Activated T-cell treated with anti-CD3 and anti-CD28 coated beads, Interleukin-2, amount 50 U/mL, for 72 hours (primary cell): Measurements from ENCODE around the gene MYL12A. TPM values are rescaled to one million over a fixed set of nuclear protein-coding genes. Genes with fewer than 3 reads are reported as not detected.

Experiments used
- ATAC-seq, 2 donors: fragments of 150-1000 bp; cut with Tn5 transposase; replicated peaks in 1 of 2; 2 replicates each; pipeline ENCODE4 v1.10.0; 2021; ENCODE audit warnings: moderate library complexity in 2 of 2, mild to moderate bottlenecking in 1 of 2
- DNase-seq, 2 donors: peaks; one replicate each; pipeline ENCODE4 v3.0.0; 2021 to 2022; ENCODE audit warnings: mixed read lengths in 1 of 2
- H3K27ac Mint-ChIP-seq: one replicate; pipeline ENCODE4 v1.8.0; 2022; ENCODE audit warnings: mild to moderate bottlenecking, moderate library complexity, mixed read lengths
- H3K27me3 Mint-ChIP-seq: one replicate; pipeline ENCODE4 v1.8.0; 2022; ENCODE audit warnings: low read depth, mixed read lengths
- H3K36me3 Mint-ChIP-seq, 2 donors: one replicate each; pipeline ENCODE4 v1.8.0; 2022; ENCODE audit warnings: mixed read lengths in 2 of 2, mild to moderate bottlenecking in 1 of 2; ENCODE audit not compliant: insufficient read depth in 2 of 2
- H3K4me1 Mint-ChIP-seq: one replicate; pipeline ENCODE4 v1.8.0; 2022; ENCODE audit warnings: low read depth, mixed read lengths
- H3K4me3 Mint-ChIP-seq, 2 donors: one replicate each; pipeline ENCODE4 v1.8.0; 2022; ENCODE audit warnings: mild to moderate bottlenecking in 2 of 2, mixed read lengths in 2 of 2, moderate library complexity in 2 of 2
- H3K9me3 Mint-ChIP-seq, 2 donors: one replicate each; pipeline ENCODE4 v1.8.0; 2022; ENCODE audit warnings: mixed read lengths in 2 of 2
- total RNA-seq, 2 donors: library from RNA; stranded (reverse); gene quantifications; one replicate each; pipeline ENCODE4 v1.2.3, GENCODE V29; 2022

The MYL12A gene
- total RNA-seq, 2 donors from 2014 or later: 425 to 483 TPM

DNA sequence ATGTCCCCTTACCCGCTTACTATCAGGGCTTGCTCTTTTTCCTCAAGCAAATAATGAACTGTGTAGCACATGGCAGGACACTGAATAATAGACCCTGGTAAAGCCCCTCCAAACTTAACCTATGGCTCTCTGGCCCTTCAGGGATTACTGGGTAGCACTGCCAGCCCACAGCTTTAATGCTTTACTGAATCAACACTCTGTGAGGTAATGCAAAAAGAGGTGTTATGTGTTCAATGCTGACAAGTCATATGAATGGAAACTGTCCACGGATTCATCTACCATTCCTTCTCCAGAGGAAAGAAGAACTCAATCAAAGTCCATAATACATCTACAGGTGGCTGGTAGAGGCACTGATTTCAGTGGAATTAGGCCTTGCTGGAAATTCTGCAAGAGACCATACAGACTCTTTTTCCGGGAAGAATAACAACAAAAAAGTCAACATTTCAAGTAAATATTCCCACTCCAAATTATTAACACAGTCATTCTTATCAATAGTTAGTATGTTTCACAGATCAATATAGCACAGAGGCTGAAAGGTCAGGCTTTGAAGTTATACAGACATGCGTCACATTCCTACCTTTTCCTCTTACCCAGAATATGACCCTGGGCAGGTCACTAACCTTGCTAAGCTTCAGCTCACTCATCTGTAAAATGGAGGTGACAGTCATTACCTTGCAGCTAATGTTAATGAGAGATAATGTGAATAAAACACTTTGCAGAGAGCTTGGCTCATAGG lies 14.0 kb upstream of the MYL12A start:
- no peak overlapping the region for H3K27ac Mint-ChIP-seq
- DNase-seq: no peak
- no peaks in the 10 kb centered on the region for H3K9me3 Mint-ChIP-seq
- no peaks in the 10 kb centered on the region for H3K36me3 Mint-ChIP-seq
- H3K4me3 Mint-ChIP-seq: no peak overlapping the region
- no peak for ATAC-seq
- no peaks in the 10 kb centered on the region for H3K27me3 Mint-ChIP-seq
- H3K4me1 Mint-ChIP-seq: peaks cover 4% of the 10 kb centered on the region

DNA sequence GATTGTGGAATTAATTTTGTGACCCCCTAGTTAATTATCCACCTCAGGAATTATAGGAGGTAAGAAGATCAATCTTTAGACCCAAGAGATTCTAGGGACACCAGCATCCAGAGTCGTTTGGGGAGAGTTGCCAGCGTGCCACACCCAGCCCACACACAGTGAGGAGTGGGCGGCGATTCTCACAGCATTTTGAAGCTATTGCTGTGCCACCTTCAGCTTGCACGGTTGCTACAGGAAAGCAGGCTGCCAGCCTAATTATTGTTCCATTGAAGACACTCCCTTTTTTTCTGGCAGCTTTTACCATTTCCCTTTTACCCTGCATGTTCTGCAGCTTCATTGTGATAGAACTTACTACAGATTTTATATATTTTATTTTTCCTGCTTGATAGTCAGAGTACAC lies 13.1 kb upstream of the MYL12A start:
- Mint-ChIP-seq H3K9me3 (no peaks in the 10 kb centered on the region), H3K36me3 (no peaks in the 10 kb centered on the region), H3K4me3 (no peak overlapping the region), H3K27me3 (no peaks in the 10 kb centered on the region), H3K4me1 (no peaks in the 10 kb centered on the region), H3K27ac (no peak overlapping the region)
- ATAC-seq (no peak), DNase-seq (no peak)

DNA sequence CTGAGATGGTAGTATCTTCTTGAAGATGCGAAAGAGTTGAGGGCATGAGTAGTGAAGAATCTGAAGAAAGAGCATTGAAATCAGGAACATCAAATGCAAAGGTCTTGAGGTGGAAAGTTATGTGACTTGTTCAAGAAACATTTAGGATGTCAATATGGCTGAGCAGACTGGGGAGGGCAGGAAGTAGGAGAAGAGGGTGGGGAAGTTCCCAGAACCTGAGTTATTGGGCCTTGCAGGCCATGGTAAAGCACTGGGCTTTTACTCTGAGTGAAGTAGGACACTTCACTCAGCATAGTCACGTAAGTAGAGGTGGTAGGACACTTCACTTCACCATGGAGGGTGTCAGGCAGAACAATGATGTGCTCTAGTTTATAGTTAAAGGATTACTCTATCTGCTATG lies 11.8 kb upstream of the MYL12A start:
- Mint-ChIP-seq H3K4me3 (no peak overlapping the region), H3K9me3 (peaks cover 0 to 5% of the 10 kb centered on the region in 2 donors), H3K27me3 (no peaks in the 10 kb centered on the region), H3K36me3 (peaks cover 4 to 5% of the 10 kb centered on the region in 2 donors), H3K27ac (no peak overlapping the region), H3K4me1 (no peaks in the 10 kb centered on the region)
- ATAC-seq (no peak), DNase-seq (no peak)

DNA sequence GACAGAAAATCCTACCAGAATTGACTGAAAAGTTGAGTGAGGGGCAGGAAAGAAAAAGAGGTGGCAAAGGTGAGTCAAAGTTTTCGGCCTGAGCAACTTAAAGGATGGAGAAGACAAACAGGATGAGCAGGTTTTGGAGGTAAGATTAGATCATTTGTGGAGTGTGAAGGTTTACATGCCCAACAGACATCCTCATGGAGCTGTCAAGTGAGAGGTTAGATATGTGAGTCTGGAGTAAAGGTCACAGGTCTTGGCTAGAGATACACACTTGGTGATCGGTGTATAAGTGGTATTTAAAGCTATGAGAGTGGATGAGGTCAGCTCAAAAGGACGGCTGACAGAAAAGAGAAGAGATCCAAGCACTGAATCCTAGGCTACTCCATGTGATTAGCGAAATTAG lies 11.1 kb upstream of the MYL12A start:
- DNase-seq: no peak
- Mint-ChIP-seq H3K9me3 (peaks cover 0 to 6% of the 10 kb centered on the region in 2 donors), H3K36me3 (peaks cover 6% of the 10 kb centered on the region in 2 donors), H3K4me1 (no peaks in the 10 kb centered on the region), H3K27me3 (no peaks in the 10 kb centered on the region), H3K27ac (no peak overlapping the region), H3K4me3 (no peak overlapping the region)
- ATAC-seq: no peak

DNA sequence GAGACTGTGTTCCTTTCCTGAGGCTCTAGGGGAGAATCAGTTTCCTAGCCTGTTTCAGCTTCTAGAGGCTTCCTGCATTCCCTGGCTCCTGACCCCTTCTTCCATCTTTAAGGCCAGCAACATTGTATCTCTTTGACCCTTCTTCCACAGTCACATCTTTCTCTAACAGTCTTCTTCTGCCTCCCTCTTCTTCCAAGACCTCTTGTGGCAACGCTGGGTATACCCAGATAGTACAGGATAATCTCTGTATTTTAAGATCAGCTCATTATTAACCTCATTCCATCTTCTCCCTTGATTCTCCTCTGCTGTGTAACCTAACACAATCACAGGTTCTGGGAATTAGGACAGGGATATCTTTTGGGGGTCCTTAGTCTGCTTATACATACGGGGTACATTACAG lies 8.9 kb upstream of the MYL12A start:
- H3K9me3 Mint-ChIP-seq: peaks cover 4 to 10% of the 10 kb centered on the region in 2 donors
- no peaks in the 10 kb centered on the region for H3K27me3 Mint-ChIP-seq
- DNase-seq: no peak
- no peak overlapping the region for H3K4me3 Mint-ChIP-seq
- no peaks in the 10 kb centered on the region for H3K4me1 Mint-ChIP-seq
- H3K36me3 Mint-ChIP-seq: peaks cover 12 to 14% of the 10 kb centered on the region in 2 donors
- peak in 1 of 2 donors; percentile 26 for ATAC-seq
- H3K27ac Mint-ChIP-seq: no peak overlapping the region

DNA sequence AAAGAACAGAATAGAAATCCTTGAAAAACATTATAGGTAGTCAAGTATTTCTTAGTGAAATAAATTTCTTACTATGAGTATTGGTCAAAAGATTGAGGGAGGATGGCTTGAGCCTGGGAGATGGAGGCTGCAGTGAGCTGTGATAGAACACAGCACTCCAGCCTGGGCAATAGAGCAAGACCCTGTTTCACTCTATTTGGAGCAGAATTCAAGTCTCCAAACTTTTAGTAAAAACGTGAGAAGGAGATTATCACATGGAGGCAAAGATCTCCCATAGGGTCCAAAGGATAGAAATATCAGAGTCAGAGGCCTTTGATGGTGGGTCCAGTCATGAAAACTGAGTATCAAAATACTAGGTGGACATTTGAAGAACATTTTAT lies 2.4 kb upstream of the MYL12A start:
- Mint-ChIP-seq H3K36me3 (peaks cover 18 to 27% of the 10 kb centered on the region in 2 donors), H3K27me3 (no peaks in the 10 kb centered on the region), H3K27ac (peak overlapping the region; percentile 79), H3K9me3 (peaks cover 4 to 10% of the 10 kb centered on the region in 2 donors), H3K4me1 (peaks cover 30% of the 10 kb centered on the region), H3K4me3 (peak overlapping the region; percentile 87 to 92)
- ATAC-seq: no peak
- no peak for DNase-seq

DNA sequence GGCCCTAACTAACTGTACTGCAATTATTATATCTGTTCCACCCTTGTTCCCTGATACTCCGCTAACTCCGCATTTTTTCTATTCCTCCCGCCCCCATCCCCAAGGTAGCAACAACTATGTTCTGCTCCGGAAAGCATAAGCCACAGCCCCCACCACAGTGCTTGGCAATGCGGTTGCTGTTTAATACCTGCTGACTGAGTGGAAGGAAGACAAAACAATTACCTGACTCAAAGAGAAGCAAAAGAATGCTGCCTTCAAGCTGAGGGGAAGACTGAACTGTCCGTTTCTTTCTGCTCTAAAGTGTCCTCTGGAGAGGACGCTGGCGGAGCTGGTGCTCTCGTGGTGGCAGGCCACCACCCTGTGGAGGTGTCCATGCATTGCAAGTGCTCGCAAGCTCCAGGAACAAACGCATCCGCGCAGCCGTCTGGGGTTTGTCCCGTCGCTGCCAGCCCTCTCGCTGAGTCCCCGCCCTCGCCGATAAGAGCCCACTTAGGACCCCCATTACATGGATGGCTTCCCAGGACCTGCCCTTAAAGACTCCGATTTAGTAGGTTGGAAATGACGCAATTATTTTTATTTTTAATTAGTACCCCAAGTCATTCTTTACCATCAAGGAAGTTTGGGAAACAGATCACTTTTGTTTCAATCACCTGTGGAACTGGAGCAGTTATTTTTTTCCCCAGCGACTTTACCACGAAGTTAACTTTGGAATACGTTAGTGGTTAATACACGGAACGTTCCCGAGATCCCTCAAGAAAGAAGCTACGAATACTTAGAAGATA lies 1.6 kb upstream of the MYL12A start:
- Mint-ChIP-seq H3K36me3 (peaks cover 14 to 26% of the 10 kb centered on the region in 2 donors), H3K27ac (peak overlapping the region; percentile 80), H3K27me3 (no peaks in the 10 kb centered on the region), H3K4me3 (peak overlapping the region; percentile 87 to 92), H3K4me1 (peaks cover 38% of the 10 kb centered on the region), H3K9me3 (peaks cover 4 to 5% of the 10 kb centered on the region in 2 donors)
- ATAC-seq (peak; percentile 59 to 68), DNase-seq (peak; percentile 85 to 88)

DNA sequence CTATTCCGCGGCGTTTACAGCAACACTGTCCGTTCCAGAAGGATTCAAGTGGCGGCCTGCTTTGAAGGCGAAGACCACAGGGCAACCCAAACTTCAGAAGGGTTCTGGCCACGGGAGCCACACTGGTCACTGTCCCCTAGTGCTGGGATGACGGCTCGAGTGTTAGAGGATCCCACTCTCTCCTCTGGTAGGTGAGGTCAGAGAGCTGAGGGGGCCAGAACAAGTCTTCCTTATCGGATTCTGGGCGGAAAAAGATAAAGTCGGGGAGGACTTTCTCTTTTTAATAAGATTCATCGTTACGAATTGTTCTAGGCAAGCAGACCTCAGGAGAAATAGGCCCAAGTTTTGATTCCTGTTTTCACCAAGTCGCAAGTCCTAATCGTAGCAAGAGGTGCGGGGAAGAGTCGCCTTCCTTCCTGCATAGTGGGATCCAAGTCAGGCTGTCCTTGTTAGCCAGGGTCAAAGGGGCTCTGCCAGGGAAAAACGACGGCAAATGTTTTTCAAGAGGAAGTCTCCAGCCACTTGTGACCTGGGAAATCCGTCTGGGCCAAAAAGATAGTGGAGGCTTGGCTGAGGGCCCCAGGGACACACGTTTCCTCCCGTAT lies 864 bp upstream of the MYL12A start:
- H3K4me3 Mint-ChIP-seq: peak overlapping the region; percentile 87 to 92

DNA sequence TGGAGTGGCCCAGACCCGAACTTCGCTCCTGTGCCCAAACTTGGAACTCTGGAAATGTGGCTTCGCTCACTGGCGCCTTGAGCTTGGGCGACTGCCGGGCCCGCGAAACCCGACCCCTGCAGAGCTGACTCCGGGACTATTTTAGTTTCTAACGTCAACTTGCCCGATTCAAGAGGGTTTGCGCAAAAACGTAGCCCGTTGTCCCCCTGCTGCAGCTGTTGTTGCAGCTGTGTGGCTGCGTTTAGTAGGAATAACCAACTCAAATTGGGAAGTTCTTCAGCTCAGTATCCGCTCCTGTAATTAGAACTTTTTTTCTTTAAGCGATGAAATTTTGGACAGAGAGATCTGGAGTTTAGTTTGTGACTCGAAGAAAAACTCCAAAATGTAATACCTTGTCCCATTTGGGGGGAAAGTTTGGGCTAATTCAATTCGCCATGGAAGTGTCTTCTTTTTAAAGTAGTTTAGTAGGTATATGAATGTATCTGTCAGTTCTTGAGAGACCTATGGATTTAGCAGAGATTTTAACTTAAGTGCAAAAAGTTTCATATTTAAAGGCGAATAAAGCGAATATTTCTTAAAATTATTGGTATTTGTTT lies 559 bp downstream of the MYL12A start:
- H3K4me3 Mint-ChIP-seq: peak overlapping the region; percentile 87 to 92
- peaks cover 8 to 23% of the 10 kb centered on the region in 2 donors for H3K36me3 Mint-ChIP-seq
- H3K4me1 Mint-ChIP-seq: peaks cover 57% of the 10 kb centered on the region
- peak overlapping the region; percentile 79 for H3K27ac Mint-ChIP-seq
- H3K9me3 Mint-ChIP-seq: no peaks in the 10 kb centered on the region
- no peaks in the 10 kb centered on the region for H3K27me3 Mint-ChIP-seq
- ATAC-seq: no peak
- no peak for DNase-seq

More for the DNA sequence above, 864 bp upstream of the MYL12A start:
- Mint-ChIP-seq H3K27me3 (no peaks in the 10 kb centered on the region), H3K27ac (peak overlapping the region; percentile 80), H3K9me3 (peaks cover 4 to 5% of the 10 kb centered on the region in 2 donors), H3K36me3 (peaks cover 14 to 25% of the 10 kb centered on the region in 2 donors), H3K4me1 (peaks cover 43% of the 10 kb centered on the region)
- ATAC-seq: no peak
- DNase-seq: peak; percentile 34 to 37

DNA sequence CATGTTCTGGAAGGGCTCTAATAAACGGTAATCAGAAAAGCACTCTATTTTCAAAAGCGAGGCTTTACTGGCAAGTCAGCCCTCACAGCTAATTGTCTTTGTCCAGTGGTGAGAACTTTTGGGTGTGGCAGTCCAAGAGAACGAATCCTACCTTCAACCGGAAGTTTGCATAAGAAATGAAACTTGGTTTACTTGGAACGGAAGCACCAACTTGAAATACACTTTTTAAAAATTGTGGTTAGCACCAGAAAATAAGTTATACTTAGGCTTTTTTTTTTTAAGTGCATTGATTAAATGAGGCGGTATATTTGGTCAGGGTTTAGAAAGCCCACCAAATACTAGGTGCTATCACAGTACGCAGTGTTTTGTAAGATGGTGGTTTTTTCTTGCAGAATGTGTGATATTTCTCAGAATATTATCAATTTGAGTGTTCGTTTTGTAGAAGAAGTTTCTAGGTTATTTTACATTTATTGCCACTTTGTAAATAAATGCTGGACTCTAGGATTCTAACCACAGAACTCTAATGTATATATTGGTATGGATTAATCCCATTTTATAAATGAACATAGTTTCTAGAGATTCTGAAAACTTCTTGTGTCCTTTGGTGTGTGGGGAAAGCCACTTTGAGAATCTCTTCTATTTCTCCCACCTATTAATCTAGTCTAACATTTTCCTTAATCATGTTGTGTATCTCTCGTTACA lies 1.2 kb downstream of the MYL12A start:
- Mint-ChIP-seq H3K27ac (peak overlapping the region; percentile 79), H3K36me3 (peaks cover 12 to 29% of the 10 kb centered on the region in 2 donors), H3K9me3 (no peaks in the 10 kb centered on the region), H3K4me3 (peak overlapping the region; percentile 87 to 92), H3K27me3 (no peaks in the 10 kb centered on the region), H3K4me1 (peaks cover 64% of the 10 kb centered on the region)
- ATAC-seq (no peak), DNase-seq (peak in 1 of 2 donors; percentile 27)

DNA sequence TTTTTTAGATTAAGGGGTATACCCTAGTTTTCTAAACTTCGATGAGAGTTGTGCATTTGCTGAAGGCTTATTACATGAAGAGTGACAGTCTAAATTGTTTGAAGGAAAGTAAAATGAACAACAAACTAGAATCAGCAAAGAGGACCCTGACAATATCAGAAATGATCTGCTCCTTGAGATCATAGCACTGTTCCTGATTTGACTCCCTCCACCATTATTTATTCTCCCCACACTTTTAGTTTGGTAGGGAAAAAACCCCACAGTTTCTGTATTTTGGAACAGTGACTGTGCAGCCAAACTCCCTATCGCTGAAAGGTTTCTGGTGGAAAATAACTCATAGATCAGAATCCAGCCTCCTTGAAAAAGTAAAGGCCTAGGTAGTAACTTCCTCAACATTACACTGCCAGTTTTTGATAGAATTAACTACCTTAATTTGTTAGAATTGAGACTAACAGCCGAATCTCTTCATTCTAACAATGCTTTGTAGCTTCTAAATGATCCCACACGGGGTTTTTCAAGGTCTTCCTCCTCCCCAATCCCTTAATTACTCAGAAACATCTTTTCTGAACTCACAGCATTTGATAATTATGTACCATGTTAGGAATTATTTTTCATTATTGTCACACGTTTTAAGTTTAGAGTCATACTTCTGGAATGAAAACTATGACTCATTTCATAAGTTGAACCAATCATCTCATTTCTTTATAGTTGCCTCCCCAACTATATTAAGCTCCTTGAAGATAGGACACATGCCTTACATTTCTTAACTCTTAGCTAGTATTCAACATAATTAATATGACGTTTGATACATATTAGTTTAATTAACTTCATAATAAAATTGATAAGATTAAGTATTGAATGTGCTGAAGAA lies 2.9 kb downstream of the MYL12A start:
- H3K9me3 Mint-ChIP-seq: no peaks in the 10 kb centered on the region
- no peaks in the 10 kb centered on the region for H3K27me3 Mint-ChIP-seq
- peaks cover 19 to 38% of the 10 kb centered on the region in 2 donors for H3K36me3 Mint-ChIP-seq
- H3K4me3 Mint-ChIP-seq: peak overlapping the region; percentile 87 to 92
- DNase-seq: no peak
- peak overlapping the region; percentile 96 for H3K27ac Mint-ChIP-seq
- peak in 1 of 2 donors; percentile 10 for ATAC-seq
- peaks cover 70% of the 10 kb centered on the region for H3K4me1 Mint-ChIP-seq
